Breast epithelium (tissue), 4 donors: ENCODE measurements around the gene COL8A1. TPM values are rescaled to one million over a fixed set of nuclear protein-coding genes. Genes with fewer than 3 reads are reported as not detected.

Experiments used
- DNase-seq, 2 donors: peaks; one replicate each; pipeline ENCODE4 v3.0.0-alpha.2; 2019; ENCODE audit warnings: low spot score in 2 of 2
- H3K27ac ChIP-seq, 2 donors: fragments of 200-600 bp; sonication (generic) in 1 of 2; one replicate each; pipeline ENCODE4 v1.5.1; 2016 to 2019; ENCODE audit warnings: mild to moderate bottlenecking in 1 of 2
- H3K27me3 ChIP-seq, 2 donors: fragments of 200-600 bp; sonication (generic) in 1 of 2; one replicate each; pipeline versions ENCODE4 v1.5.1 to v1.6.0; 2017 to 2019; ENCODE audit warnings: control low read depth in 1 of 2, mild to moderate bottlenecking in 1 of 2
- H3K36me3 ChIP-seq: fragments of 200-600 bp; one replicate; pipeline ENCODE4 v1.5.1; 2019
- H3K4me1 ChIP-seq, 2 donors: fragments of 200-600 bp; sonication (generic); one replicate each; pipeline ENCODE4 v1.5.1; 2016 to 2019; ENCODE audit warnings: control low read depth in 1 of 2
- H3K4me3 ChIP-seq, 3 donors: fragments of 200-600 bp; sonication (generic); 1 replicate in 2 of 3; 2 replicates in 1 of 3; pipeline ENCODE4 v1.5.1; 2016 to 2019; ENCODE audit warnings: mild to moderate bottlenecking in 3 of 3, moderate library complexity in 2 of 3
- H3K9me3 ChIP-seq, 2 donors: fragments of 200-600 bp; sonication (generic) in 1 of 2; one replicate each; pipeline ENCODE4 v1.5.1; 2016 to 2019; ENCODE audit warnings: control low read depth in 1 of 2
- POLR2A ChIP-seq: fragments of 450-650 bp; IDR thresholded peaks from one replicate; pipeline ENCODE4 v1.6.1; 2016; ENCODE audit warnings: antibody characterized with exemption, mild to moderate bottlenecking, moderate library complexity
- POLR2AphosphoS5 ChIP-seq, 3 donors: sonication (generic); formaldehyde crosslinking; IDR thresholded peaks; one replicate each; pipeline ENCODE4 v1.6.1; 2017; ENCODE audit warnings: antibody characterized with exemption in 3 of 3
- intact Hi-C: fragments of 100-400 bp; cut with DNase I; formaldehyde crosslinking; loops from one replicate; pipeline ENCODE4 v1.15.1; 2023; ENCODE audit warnings: low total_unique reads
- total RNA-seq, 3 donors: library from RNA; depleted of rRNA; stranded (reverse); fragments of >200 nt; gene quantifications; one replicate each; pipeline ENCODE4 v1.1.0, GENCODE V29; 2016
- TF ChIP-seq, protein P1 (sequence below), 3 donors: fragments of 450-650 bp; IDR thresholded peaks; one replicate each; pipeline ENCODE4 v1.5.1; 2016 to 2017; ENCODE audit warnings: antibody characterized with exemption in 3 of 3, mild to moderate bottlenecking in 3 of 3, moderate library complexity in 3 of 3

Gene COL8A1
- total RNA-seq, 3 donors from 2014 or later: 9.2 to 43.6 (median 13.6) TPM

DNA sequence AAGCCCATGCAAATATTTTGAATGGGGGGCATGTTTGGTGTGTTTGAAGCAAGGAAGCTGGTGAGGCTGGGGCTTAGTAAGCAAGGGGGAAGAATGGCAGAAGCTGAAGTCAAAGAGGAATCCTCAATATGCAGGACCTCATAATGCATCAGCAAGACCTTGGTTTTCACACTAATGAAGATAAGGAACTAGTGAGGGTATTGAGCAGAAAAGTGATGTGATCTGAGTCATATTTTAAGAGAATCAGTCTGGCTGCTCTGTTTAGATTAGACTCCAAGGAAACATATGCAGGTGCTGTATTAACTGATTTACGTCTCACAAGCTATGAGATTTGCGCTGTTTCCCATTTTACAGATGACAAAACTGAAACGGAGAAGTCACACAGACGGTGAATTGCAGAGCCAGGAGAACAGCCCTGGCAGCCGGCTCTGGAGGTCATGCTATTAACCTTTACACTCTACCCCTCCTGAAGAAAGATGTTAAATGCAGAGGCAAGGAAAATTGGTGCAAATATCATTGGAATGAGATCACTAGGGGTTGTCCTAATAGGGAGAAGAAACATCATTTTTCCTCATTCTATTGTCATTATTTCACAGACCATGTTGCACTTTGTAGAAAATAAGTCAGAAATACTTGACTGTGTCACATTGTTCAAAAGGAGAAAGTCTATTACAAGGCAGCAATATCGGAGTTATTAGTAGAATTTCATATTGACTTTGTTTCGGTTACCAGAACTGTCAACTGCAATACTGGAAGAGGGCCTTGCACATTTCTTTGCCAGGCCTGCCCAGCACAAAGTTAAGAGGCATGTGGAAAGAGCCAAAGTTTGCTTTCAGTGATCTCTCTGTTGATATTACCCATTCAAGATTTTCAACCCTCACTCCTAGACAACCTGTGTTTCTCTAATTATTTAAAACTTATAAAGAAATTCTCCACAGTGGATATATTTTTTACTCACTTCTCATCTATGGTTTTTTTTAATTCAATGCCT is 64.9 kb downstream of the COL8A1 start:
- Histone ChIP-seq H3K4me3 (no peak overlapping the region), H3K9me3 (no peaks in the 10 kb centered on the region), H3K36me3 (no peaks in the 10 kb centered on the region), H3K27ac (no peak overlapping the region), H3K27me3 (no peaks in the 10 kb centered on the region), H3K4me1 (no peaks in the 10 kb centered on the region)
- TF ChIP-seq POLR2A: no peak
- no peak for TF ChIP-seq POLR2AphosphoS5 (IDR thresholded peaks at IDR 0.05)
- intact Hi-C loops: no loop called here
- DNase-seq: no peak

DNA sequence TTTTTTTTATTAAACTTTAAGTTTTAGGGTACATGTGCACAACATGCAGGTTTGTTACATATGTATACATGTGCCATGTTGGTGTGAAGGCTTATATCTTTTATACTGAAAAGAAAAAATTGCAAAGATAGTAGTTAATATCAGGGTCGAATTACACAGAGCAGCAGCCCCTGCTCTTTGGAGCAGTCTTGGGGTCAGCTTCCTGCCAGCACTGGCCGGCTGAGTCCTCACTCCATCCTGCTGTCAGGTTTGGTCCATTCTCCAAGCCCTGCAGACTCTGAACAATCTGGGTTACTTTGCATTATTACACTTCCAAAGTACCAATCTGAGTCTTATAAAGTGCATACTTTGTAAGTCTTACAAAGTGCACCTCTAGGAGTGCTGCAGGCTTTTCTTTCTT is 66.0 kb downstream of the COL8A1 start:
- H3K9me3 ChIP-seq: no peaks in the 10 kb centered on the region
- no peaks in the 10 kb centered on the region for H3K36me3 ChIP-seq
- H3K4me3 ChIP-seq: no peak overlapping the region
- no peaks in the 10 kb centered on the region for H3K4me1 ChIP-seq
- intact Hi-C loops: no loop called here
- no peak overlapping the region for H3K27ac ChIP-seq
- H3K27me3 ChIP-seq: no peaks in the 10 kb centered on the region
- no peak for TF ChIP-seq POLR2AphosphoS5 (IDR thresholded peaks at IDR 0.05)
- no peak for TF ChIP-seq POLR2A
- TF ChIP-seq, protein P1, sequence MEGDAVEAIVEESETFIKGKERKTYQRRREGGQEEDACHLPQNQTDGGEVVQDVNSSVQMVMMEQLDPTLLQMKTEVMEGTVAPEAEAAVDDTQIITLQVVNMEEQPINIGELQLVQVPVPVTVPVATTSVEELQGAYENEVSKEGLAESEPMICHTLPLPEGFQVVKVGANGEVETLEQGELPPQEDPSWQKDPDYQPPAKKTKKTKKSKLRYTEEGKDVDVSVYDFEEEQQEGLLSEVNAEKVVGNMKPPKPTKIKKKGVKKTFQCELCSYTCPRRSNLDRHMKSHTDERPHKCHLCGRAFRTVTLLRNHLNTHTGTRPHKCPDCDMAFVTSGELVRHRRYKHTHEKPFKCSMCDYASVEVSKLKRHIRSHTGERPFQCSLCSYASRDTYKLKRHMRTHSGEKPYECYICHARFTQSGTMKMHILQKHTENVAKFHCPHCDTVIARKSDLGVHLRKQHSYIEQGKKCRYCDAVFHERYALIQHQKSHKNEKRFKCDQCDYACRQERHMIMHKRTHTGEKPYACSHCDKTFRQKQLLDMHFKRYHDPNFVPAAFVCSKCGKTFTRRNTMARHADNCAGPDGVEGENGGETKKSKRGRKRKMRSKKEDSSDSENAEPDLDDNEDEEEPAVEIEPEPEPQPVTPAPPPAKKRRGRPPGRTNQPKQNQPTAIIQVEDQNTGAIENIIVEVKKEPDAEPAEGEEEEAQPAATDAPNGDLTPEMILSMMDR (IDR thresholded peaks at IDR 0.05): no peak
- no peak for DNase-seq

DNA sequence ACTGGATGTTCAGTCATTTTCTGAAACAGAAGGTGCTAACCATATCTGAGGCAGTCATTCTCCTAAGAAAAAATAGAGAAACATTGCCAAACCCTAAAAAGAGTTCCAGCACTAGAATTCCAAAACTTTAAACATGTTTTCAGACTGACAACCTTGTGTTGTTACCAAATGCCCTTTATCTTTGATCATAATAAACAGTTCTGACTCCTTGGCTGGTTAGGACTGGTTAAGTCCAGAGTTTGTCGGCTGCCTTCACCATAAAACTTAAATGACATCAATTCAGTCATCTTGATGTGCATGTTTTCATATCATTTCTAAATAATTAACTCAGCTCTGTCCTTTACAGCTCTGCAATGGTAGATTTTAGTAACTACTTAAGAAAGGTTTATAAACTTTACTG is 68.0 kb downstream of the COL8A1 start:
- H3K36me3 ChIP-seq: no peaks in the 10 kb centered on the region
- DNase-seq: no peak
- no peaks in the 10 kb centered on the region for H3K4me1 ChIP-seq
- no peak overlapping the region for H3K27ac ChIP-seq
- H3K4me3 ChIP-seq: no peak overlapping the region
- intact Hi-C loops: no loop called here
- no peaks in the 10 kb centered on the region for H3K9me3 ChIP-seq
- H3K27me3 ChIP-seq: no peaks in the 10 kb centered on the region
- TF ChIP-seq, protein P1 (IDR thresholded peaks at IDR 0.05): no peak
- TF ChIP-seq POLR2A: no peak

DNA sequence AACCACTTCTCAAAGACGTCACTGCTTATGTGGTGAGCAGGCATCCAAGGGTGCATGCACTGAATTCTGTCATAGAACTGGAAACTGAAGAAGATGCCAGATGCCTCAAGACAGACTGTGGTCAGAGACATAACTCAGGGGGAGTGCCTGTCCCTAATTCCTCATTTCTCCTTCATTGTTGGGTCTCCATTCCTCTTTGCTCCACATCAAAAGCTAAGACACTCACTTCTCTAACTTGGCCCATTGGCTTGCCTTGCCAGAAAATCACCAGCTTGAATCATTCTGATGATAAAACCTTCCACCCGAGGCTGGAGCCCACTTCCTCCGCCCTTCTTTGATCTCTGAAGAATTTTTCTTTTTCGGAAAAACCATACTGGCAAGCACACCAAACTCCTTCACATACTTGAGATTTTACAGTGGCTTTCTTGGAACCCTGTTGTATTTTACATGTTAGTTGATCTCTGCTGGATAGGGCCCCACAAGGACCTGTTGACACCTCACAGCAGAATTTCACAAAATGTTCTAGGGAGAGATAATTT is 69.9 kb downstream of the COL8A1 start:
- H3K4me3 ChIP-seq: no peak overlapping the region
- H3K9me3 ChIP-seq: no peaks in the 10 kb centered on the region
- no peak overlapping the region for H3K27ac ChIP-seq
- H3K27me3 ChIP-seq: no peaks in the 10 kb centered on the region
- H3K36me3 ChIP-seq: no peaks in the 10 kb centered on the region
- no peaks in the 10 kb centered on the region for H3K4me1 ChIP-seq
- DNase-seq: peak in 1 of 2 donors; percentile 20
- TF ChIP-seq, protein P1 (IDR thresholded peaks at IDR 0.05): no peak
- TF ChIP-seq POLR2AphosphoS5 (IDR thresholded peaks at IDR 0.05): no peak
- TF ChIP-seq POLR2A: no peak
- intact Hi-C loops: no loop called here

DNA sequence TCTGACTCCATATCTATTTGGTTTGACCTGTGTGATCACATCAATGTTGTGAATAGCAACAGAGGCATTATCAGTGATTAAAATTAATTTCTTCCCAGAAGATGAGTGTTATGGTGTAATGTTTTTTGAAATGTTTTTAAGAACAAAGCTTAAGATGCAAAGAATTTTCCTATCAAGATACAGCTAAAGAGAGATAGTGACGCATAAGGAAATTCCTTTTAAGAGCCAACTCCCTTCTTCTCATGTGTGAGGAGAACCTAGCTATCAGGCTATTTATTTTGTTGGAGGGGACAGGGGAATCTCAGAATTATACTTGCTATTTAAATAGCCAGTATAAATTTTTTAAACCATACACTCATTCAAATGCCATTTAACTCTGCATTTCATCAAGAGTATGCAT is 71.3 kb downstream of the COL8A1 start:
- H3K4me1 ChIP-seq: no peaks in the 10 kb centered on the region
- no peaks in the 10 kb centered on the region for H3K36me3 ChIP-seq
- H3K27me3 ChIP-seq: no peaks in the 10 kb centered on the region
- no peak for TF ChIP-seq POLR2A
- no peaks in the 10 kb centered on the region for H3K9me3 ChIP-seq
- H3K27ac ChIP-seq: no peak overlapping the region
- H3K4me3 ChIP-seq: no peak overlapping the region
- intact Hi-C loops: no loop called here
- no peak for DNase-seq

DNA sequence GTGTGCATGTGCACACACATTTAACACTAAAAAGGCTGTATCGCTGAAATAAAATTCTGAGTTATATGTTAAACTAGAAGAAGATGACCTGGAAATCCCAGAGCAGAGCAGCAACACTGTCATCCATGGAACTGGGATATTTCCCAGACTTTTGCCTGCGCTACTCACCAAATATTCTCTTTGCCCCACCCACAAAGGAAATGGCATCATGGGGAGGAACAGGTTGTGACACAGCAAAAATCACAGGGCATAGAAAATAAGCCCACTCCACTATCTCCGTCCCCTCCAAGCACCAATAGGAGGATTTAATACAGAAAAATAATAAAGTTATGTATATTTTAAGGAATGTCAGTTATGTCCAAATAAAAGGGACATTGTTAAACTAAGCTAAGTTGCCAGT is 71.7 kb downstream of the COL8A1 start:
- TF ChIP-seq, protein P1 (IDR thresholded peaks at IDR 0.05): no peak
- TF ChIP-seq POLR2AphosphoS5 (IDR thresholded peaks at IDR 0.05) (no peak), POLR2A (no peak)
- intact Hi-C loops: no loop called here
- Histone ChIP-seq H3K27ac (no peak overlapping the region), H3K9me3 (no peaks in the 10 kb centered on the region), H3K27me3 (no peaks in the 10 kb centered on the region), H3K36me3 (no peaks in the 10 kb centered on the region), H3K4me1 (no peaks in the 10 kb centered on the region), H3K4me3 (no peak overlapping the region)
- DNase-seq: no peak
